ENCODE results near the gene KASH5.

The KASH5 gene

GRCh38 chr19:49437231-49437630 is 49.2 kb downstream of the KASH5 start:
- POLR2A ChIA-PET, result no interaction called here
- DNase-seq (ENCODE audit: extremely low spot score), result no peak
- CTCF ChIA-PET, result interaction anchor here (1.3 kb wide), 1 partner anchor 8 kb away, joined by 4 read pairs; no protein-coding TSS in a partner anchor
- no peak for TF ChIP-seq CTCF (IDR thresholded peaks at IDR 0.05; ENCODE audit: control extremely low read depth, extremely low read depth, low read depth, missing control alignments)

- ChIA-PET POLR2A (no interaction called here), CTCF (no interaction called here)
- no peak for DNase-seq (ENCODE audit: extremely low spot score)
- TF ChIP-seq CTCF (IDR thresholded peaks at IDR 0.05; ENCODE audit: control extremely low read depth, extremely low read depth, low read depth, missing control alignments), result no peak
Observed at GRCh38 chr19:49438261-49438660, 50.2 kb downstream of the KASH5 start.

- TF ChIP-seq CTCF (IDR thresholded peaks at IDR 0.05; ENCODE audit: control extremely low read depth, extremely low read depth, low read depth, missing control alignments), result no peak
- no peak for DNase-seq (ENCODE audit: extremely low spot score)
- CTCF ChIA-PET, result interaction anchor here (3.6 kb wide), 1 partner anchor 49 kb away, joined by 23 read pairs; no protein-coding TSS in a partner anchor
- POLR2A ChIA-PET, result no interaction called here
Observed at GRCh38 chr19:49439836-49440235, 51.8 kb downstream of the KASH5 start.

- POLR2A ChIA-PET, result no interaction called here
- no peak for TF ChIP-seq CTCF (IDR thresholded peaks at IDR 0.05; ENCODE audit: control extremely low read depth, extremely low read depth, low read depth, missing control alignments)
- CTCF ChIA-PET, result interaction anchor here (3.6 kb wide), 1 partner anchor 50 kb away, joined by 23 read pairs; no protein-coding TSS in a partner anchor
- no peak for DNase-seq (ENCODE audit: extremely low spot score)
Observed at GRCh38 chr19:49440439-49441209, 52.6 kb downstream of the KASH5 start.

- POLR2A ChIA-PET, result no interaction called here
- peak; percentile 72 for DNase-seq (ENCODE audit: extremely low spot score)
- CTCF ChIA-PET, result interaction anchor here (1.1 to 3.6 kb wide), 4 partner anchors 12 to 51 kb away, joined by 5 to 23 read pairs (median 6); partner anchors contain the start of gene ALDH16A1
- TF ChIP-seq CTCF (IDR thresholded peaks at IDR 0.05; ENCODE audit: control extremely low read depth, extremely low read depth, low read depth, missing control alignments), result no peak
Observed at GRCh38 chr19:49441210-49441959, 53.3 kb downstream of the KASH5 start, which contains the start of gene SLC17A7. SLC17A7 (minus strand) TSS chr19:49441527; CDS start chr19:49441379, 148 bp downstream.

- POLR2A ChIA-PET, result interaction anchor here (1.4 kb wide), 1 partner anchor 11 kb away, joined by 4 read pairs; the partner anchor contains the start of gene ALDH16A1
Observed at GRCh38 chr19:49441960-49442350, 53.9 kb downstream of the KASH5 start.

More at GRCh38 chr19:49441960-49442350, 53.9 kb downstream of the KASH5 start:
- no peak for TF ChIP-seq CTCF (IDR thresholded peaks at IDR 0.05; ENCODE audit: control extremely low read depth, extremely low read depth, low read depth, missing control alignments)
- CTCF ChIA-PET, result interaction anchor here (1.1 to 3.6 kb wide), 6 partner anchors 12 to 51 kb away, joined by 3 to 23 read pairs (median 6); partner anchors contain the start of gene ALDH16A1
- DNase-seq (ENCODE audit: extremely low spot score), result no peak

Measured in GM10248 (cell line).